Neural progenitor cell (in vitro differentiated cells): ENCODE data around the gene WFDC6. TPM values are rescaled to one million over a fixed set of nuclear protein-coding genes. Genes with fewer than 3 reads are reported as not detected.

Experiments
- DNase-seq: peaks from one replicate; pipeline ENCODE4 v3.0.0-alpha.2; 2016; ENCODE audit warnings: low spot score
- H2AFZ ChIP-seq: fragments of 200-600 bp; sonication (generic); replicated peaks from 2 replicates; pipeline ENCODE4 v1.6.1; 2016; ENCODE audit warnings: antibody characterized with exemption
- H3F3A ChIP-seq: fragments of 200-600 bp; sonication (generic); 2 replicates; pipeline ENCODE4 v1.6.1; 2016; ENCODE audit warnings: antibody characterized with exemption, low read depth
- H3K27ac ChIP-seq: fragments of 200-600 bp; sonication (generic); 2 replicates; pipeline ENCODE4 v1.5.1; 2016; ENCODE audit warnings: mild to moderate bottlenecking
- H3K27me3 ChIP-seq: fragments of 200-600 bp; sonication (generic); 2 replicates; pipeline ENCODE4 v1.6.1; 2016; ENCODE audit warnings: mild to moderate bottlenecking, moderate library complexity
- H3K36me3 ChIP-seq: fragments of 200-600 bp; sonication (generic); 2 replicates; pipeline ENCODE4 v1.5.1; 2016
- H3K4me1 ChIP-seq: fragments of 200-600 bp; sonication (generic); 2 replicates; pipeline ENCODE4 v1.6.1; 2016; ENCODE audit warnings: mixed run types
- H3K4me2 ChIP-seq: fragments of 200-600 bp; sonication (generic); 2 replicates; pipeline ENCODE4 v1.6.1; 2016
- H3K4me3 ChIP-seq: fragments of 200-600 bp; sonication (generic); 2 replicates; pipeline ENCODE4 v1.5.1; 2016
- H3K79me2 ChIP-seq: fragments of 200-600 bp; sonication (generic); 2 replicates; pipeline ENCODE4 v1.6.1; 2016; ENCODE audit warnings: low read depth
- H3K9ac ChIP-seq: fragments of 200-600 bp; sonication (generic); 2 replicates; pipeline ENCODE4 v1.6.1; 2016
- H3K9me3 ChIP-seq: fragments of 200-600 bp; sonication (generic); 2 replicates; pipeline ENCODE4 v1.5.1; 2016; ENCODE audit warnings: low read depth
- H4K20me1 ChIP-seq: fragments of 200-600 bp; sonication (generic); 2 replicates; pipeline ENCODE4 v1.6.1; 2016; ENCODE audit warnings: low read depth
- H3K27ac Mint-ChIP-seq: 3 replicates; pipeline ENCODE4 v1.8.0; 2021; ENCODE audit warnings: mixed read lengths
- H3K27me3 Mint-ChIP-seq: 2 replicates; pipeline ENCODE4 v1.8.0; 2022; ENCODE audit warnings: low read depth, mild to moderate bottlenecking, inconsistent platforms, moderate library complexity, mixed read lengths; ENCODE audit not compliant: insufficient read depth
- H3K36me3 Mint-ChIP-seq: 3 replicates; pipeline ENCODE4 v1.8.0; 2021; ENCODE audit warnings: mixed read lengths
- H3K4me1 Mint-ChIP-seq: 3 replicates; pipeline ENCODE4 v1.8.0; 2021; ENCODE audit warnings: mixed read lengths
- H3K4me3 Mint-ChIP-seq: 3 replicates; pipeline ENCODE4 v1.8.0; 2021; ENCODE audit warnings: mild to moderate bottlenecking, moderate library complexity, mixed read lengths
- H3K9me3 Mint-ChIP-seq: 3 replicates; pipeline ENCODE4 v1.8.0; 2020; ENCODE audit warnings: mixed read lengths
- EZH2 ChIP-seq: fragments of 200-600 bp; sonication (generic); IDR thresholded peaks from 2 replicates; pipeline ENCODE4 v1.6.1; 2017; ENCODE audit warnings: antibody characterized with exemption, mild to moderate bottlenecking, moderate library complexity
- EZH2phosphoT487 ChIP-seq: fragments of 200-600 bp; sonication (generic); IDR thresholded peaks from 2 replicates; pipeline ENCODE4 v1.6.1; 2017; ENCODE audit warnings: antibody characterized with exemption
- total RNA-seq: library from RNA; depleted of rRNA; stranded (reverse); fragments of >200 nt; gene quantifications from 2 replicates; pipeline ENCODE4 v1.2.3, GENCODE V29; 2015; ENCODE audit warnings: low replicate concordance
- TF ChIP-seq, protein P1 (sequence below): fragments of 200-600 bp; sonication (generic); IDR thresholded peaks from 2 replicates; pipeline ENCODE4 v1.5.1; 2017; ENCODE audit warnings: antibody characterized with exemption, mild to moderate bottlenecking

The WFDC6 gene
- total RNA-seq, 1 donor from 2014 or later, result not detected

DNA sequence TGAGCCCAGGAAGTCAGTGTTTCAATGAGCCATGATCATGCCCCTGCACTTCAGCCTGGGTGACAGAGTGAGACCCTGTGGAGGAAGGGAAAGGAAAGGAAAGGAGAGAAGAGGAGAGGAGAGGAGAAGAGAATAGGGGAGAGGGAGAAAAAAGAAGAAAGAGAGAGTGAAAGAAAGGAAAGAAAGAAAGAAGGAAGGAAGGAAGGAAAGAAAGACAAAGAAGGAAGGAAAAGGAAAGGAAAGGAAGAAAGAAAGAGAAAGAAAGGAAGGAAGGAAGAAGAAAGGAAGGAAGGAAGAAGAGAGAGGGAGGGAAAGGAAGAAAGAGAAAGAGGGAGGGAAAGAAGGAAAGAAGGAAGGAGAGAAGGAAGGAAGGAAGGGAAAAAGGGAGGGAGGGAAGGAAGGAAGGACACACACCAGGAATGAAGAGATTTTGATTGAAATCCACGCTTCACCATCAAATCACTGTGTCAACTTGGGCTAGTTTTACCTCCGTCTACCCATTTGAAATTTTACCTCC, 25.5 kb upstream of the WFDC6 start:
- no peak for DNase-seq
- no peaks in the 10 kb centered on the region for H3K36me3 Mint-ChIP-seq
- H3K27ac Mint-ChIP-seq, result no peak overlapping the region
- no peaks in the 10 kb centered on the region for H4K20me1 ChIP-seq
- TF ChIP-seq, protein P1, sequence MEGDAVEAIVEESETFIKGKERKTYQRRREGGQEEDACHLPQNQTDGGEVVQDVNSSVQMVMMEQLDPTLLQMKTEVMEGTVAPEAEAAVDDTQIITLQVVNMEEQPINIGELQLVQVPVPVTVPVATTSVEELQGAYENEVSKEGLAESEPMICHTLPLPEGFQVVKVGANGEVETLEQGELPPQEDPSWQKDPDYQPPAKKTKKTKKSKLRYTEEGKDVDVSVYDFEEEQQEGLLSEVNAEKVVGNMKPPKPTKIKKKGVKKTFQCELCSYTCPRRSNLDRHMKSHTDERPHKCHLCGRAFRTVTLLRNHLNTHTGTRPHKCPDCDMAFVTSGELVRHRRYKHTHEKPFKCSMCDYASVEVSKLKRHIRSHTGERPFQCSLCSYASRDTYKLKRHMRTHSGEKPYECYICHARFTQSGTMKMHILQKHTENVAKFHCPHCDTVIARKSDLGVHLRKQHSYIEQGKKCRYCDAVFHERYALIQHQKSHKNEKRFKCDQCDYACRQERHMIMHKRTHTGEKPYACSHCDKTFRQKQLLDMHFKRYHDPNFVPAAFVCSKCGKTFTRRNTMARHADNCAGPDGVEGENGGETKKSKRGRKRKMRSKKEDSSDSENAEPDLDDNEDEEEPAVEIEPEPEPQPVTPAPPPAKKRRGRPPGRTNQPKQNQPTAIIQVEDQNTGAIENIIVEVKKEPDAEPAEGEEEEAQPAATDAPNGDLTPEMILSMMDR, result no peak
- no peak for TF ChIP-seq EZH2
- no peak for TF ChIP-seq EZH2phosphoT487
- no peaks in the 10 kb centered on the region for H3K27me3 ChIP-seq
- H3K27me3 Mint-ChIP-seq, result no peaks in the 10 kb centered on the region
- no peaks in the 10 kb centered on the region for H3K9me3 ChIP-seq
- no peak overlapping the region for H3K9ac ChIP-seq
- H3F3A ChIP-seq, result no peaks in the 10 kb centered on the region
- no peaks in the 10 kb centered on the region for H3K36me3 ChIP-seq
- H3K4me3 Mint-ChIP-seq, result no peak overlapping the region
- no peak overlapping the region for H3K4me2 ChIP-seq
- H3K4me1 ChIP-seq, result no peaks in the 10 kb centered on the region
- H3K9me3 Mint-ChIP-seq, result no peaks in the 10 kb centered on the region
- no peaks in the 10 kb centered on the region for H3K79me2 ChIP-seq
- no peak overlapping the region for H3K4me3 ChIP-seq
- H2AFZ ChIP-seq, result no peak overlapping the region
- peaks cover 7% of the 10 kb centered on the region for H3K4me1 Mint-ChIP-seq
- H3K27ac ChIP-seq, result no peak overlapping the region

DNA sequence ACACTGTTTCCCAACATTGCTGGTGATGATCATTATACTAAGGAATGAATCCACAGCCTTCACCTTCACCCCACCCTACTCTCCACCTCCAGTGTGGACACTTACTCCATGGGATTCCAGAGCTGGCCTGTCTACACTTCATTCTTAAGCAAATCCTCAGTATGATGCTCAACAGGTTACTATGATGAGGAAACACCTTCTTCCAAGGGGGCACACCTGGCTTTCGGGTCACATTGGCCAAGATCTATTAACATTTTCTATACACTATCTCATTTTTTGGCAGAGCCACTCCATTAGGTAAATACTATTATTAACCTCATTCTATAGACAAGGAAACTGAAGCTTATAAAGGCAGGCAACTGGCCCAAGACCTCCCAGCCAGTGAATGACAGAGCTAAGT, 15.9 kb upstream of the WFDC6 start:
- Mint-ChIP-seq H3K36me3 (no peaks in the 10 kb centered on the region), H3K27ac (no peak overlapping the region), H3K4me3 (no peak overlapping the region), H3K9me3 (no peaks in the 10 kb centered on the region), H3K4me1 (no peaks in the 10 kb centered on the region), H3K27me3 (no peaks in the 10 kb centered on the region)
- Histone ChIP-seq H3K79me2 (no peaks in the 10 kb centered on the region), H3K36me3 (no peaks in the 10 kb centered on the region), H2AFZ (no peak overlapping the region), H4K20me1 (no peaks in the 10 kb centered on the region), H3F3A (no peaks in the 10 kb centered on the region), H3K9ac (no peak overlapping the region), H3K27ac (no peak overlapping the region), H3K4me2 (no peak overlapping the region), H3K4me3 (no peak overlapping the region), H3K4me1 (no peaks in the 10 kb centered on the region), H3K9me3 (no peaks in the 10 kb centered on the region), H3K27me3 (no peaks in the 10 kb centered on the region)
- TF ChIP-seq, protein P1, result no peak
- TF ChIP-seq EZH2 (no peak), EZH2phosphoT487 (no peak)
- no peak for DNase-seq

GRCh38 chr20:45552456-45552855, 13.2 kb upstream of the WFDC6 start:
- Mint-ChIP-seq H3K36me3 (no peaks in the 10 kb centered on the region), H3K9me3 (no peaks in the 10 kb centered on the region), H3K4me1 (no peaks in the 10 kb centered on the region), H3K4me3 (no peak overlapping the region), H3K27ac (no peak overlapping the region), H3K27me3 (peaks cover 2% of the 10 kb centered on the region)
- TF ChIP-seq EZH2phosphoT487 (no peak), EZH2 (no peak)
- TF ChIP-seq, protein P1, result no peak
- Histone ChIP-seq H3K27ac (no peak overlapping the region), H2AFZ (no peak overlapping the region), H3K4me1 (no peaks in the 10 kb centered on the region), H3K4me3 (no peak overlapping the region), H3F3A (no peaks in the 10 kb centered on the region), H3K9me3 (no peaks in the 10 kb centered on the region), H4K20me1 (no peaks in the 10 kb centered on the region), H3K36me3 (no peaks in the 10 kb centered on the region), H3K27me3 (no peaks in the 10 kb centered on the region), H3K9ac (no peak overlapping the region), H3K4me2 (no peak overlapping the region), H3K79me2 (no peaks in the 10 kb centered on the region)
- no peak for DNase-seq
